ENCODE results near the gene RBMS1.

RBMS1 gene

GRCh38 chr2:160246356-160246755 is 247.3 kb downstream of the RBMS1 start:
- Histone ChIP-seq H3K4me2 (ENCODE audit: low read depth, low read length) (no peak overlapping the region), H3K4me1 (ENCODE audit: low read length) (peaks cover 11% of the 10 kb centered on the region), H3K9me2 (replicated peaks; ENCODE audit: insufficient read depth, low read length) (no peaks in the 10 kb centered on the region), H3K79me2 (ENCODE audit: low read length) (no peaks in the 10 kb centered on the region), H3K36me3 (replicated peaks; ENCODE audit: insufficient read depth, low read length) (no peaks in the 10 kb centered on the region), H3K4me3 (ENCODE audit: low read length) (no peak overlapping the region), H3K9me3 (replicated peaks; ENCODE audit: insufficient read depth, low read length) (no peaks in the 10 kb centered on the region), H3K27ac (ENCODE audit: low read length) (no peak overlapping the region), H3K27me3 (replicated peaks; ENCODE audit: insufficient read depth, low read length) (no peaks in the 10 kb centered on the region), H4K20me1 (ENCODE audit: insufficient read depth, low read length) (no peaks in the 10 kb centered on the region), H2AFZ (ENCODE audit: low read length) (no peak overlapping the region), H3F3A (ENCODE audit: insufficient read depth, low read length) (no peaks in the 10 kb centered on the region), H3K9ac (ENCODE audit: low read length) (no peak overlapping the region)
- DNase-seq = no peak
- TF ChIP-seq EZH2phosphoT487 (IDR thresholded peaks at IDR 0.05; ENCODE audit: low read length) (no peak), EZH2 (optimal IDR thresholded peaks at IDR 0.05; ENCODE audit: low read depth, low read length) (no peak), CTCF (IDR thresholded peaks at IDR 0.05; ENCODE audit: low read length) (no peak)

- no peak for TF ChIP-seq EZH2phosphoT487 (IDR thresholded peaks at IDR 0.05; ENCODE audit: low read length)
- no peak for TF ChIP-seq CTCF (IDR thresholded peaks at IDR 0.05; ENCODE audit: low read length)
- H3K36me3 ChIP-seq (replicated peaks; ENCODE audit: insufficient read depth, low read length) = no peaks in the 10 kb centered on the region
- no peak overlapping the region for H3K4me3 ChIP-seq (ENCODE audit: low read length)
- H3K9me2 ChIP-seq (replicated peaks; ENCODE audit: insufficient read depth, low read length) = no peaks in the 10 kb centered on the region
- no peak overlapping the region for H2AFZ ChIP-seq (ENCODE audit: low read length)
- H3F3A ChIP-seq (ENCODE audit: insufficient read depth, low read length) = no peaks in the 10 kb centered on the region
- no peak overlapping the region for H3K9ac ChIP-seq (ENCODE audit: low read length)
- H3K27ac ChIP-seq (ENCODE audit: low read length) = no peak overlapping the region
- no peaks in the 10 kb centered on the region for H4K20me1 ChIP-seq (ENCODE audit: insufficient read depth, low read length)
- H3K4me2 ChIP-seq (ENCODE audit: low read depth, low read length) = no peak overlapping the region
- no peaks in the 10 kb centered on the region for H3K27me3 ChIP-seq (replicated peaks; ENCODE audit: insufficient read depth, low read length)
- DNase-seq = no peak
- no peaks in the 10 kb centered on the region for H3K79me2 ChIP-seq (ENCODE audit: low read length)
- H3K4me1 ChIP-seq (ENCODE audit: low read length) = peaks cover 11% of the 10 kb centered on the region
- H3K9me3 ChIP-seq (replicated peaks; ENCODE audit: insufficient read depth, low read length) = no peaks in the 10 kb centered on the region
These were observed 247.9 kb downstream of the RBMS1 start for GRCh38 chr2:160245614-160246155.

- TF ChIP-seq CTCF (IDR thresholded peaks at IDR 0.05; ENCODE audit: low read length) (no peak), EZH2 (optimal IDR thresholded peaks at IDR 0.05; ENCODE audit: low read depth, low read length) (no peak), EZH2phosphoT487 (IDR thresholded peaks at IDR 0.05; ENCODE audit: low read length) (no peak)
- Histone ChIP-seq H3K27me3 (replicated peaks; ENCODE audit: insufficient read depth, low read length) (no peaks in the 10 kb centered on the region), H3K9ac (ENCODE audit: low read length) (no peak overlapping the region), H3K4me3 (ENCODE audit: low read length) (no peak overlapping the region), H3K4me2 (ENCODE audit: low read depth, low read length) (peak overlapping the region; percentile 3; the same call in 1 of the 2 replicates), H4K20me1 (ENCODE audit: insufficient read depth, low read length) (no peaks in the 10 kb centered on the region), H3K79me2 (ENCODE audit: low read length) (no peaks in the 10 kb centered on the region), H3K27ac (ENCODE audit: low read length) (no peak overlapping the region), H2AFZ (ENCODE audit: low read length) (no peak overlapping the region), H3K9me2 (replicated peaks; ENCODE audit: insufficient read depth, low read length) (no peaks in the 10 kb centered on the region), H3K36me3 (replicated peaks; ENCODE audit: insufficient read depth, low read length) (no peaks in the 10 kb centered on the region), H3F3A (ENCODE audit: insufficient read depth, low read length) (no peaks in the 10 kb centered on the region), H3K4me1 (ENCODE audit: low read length) (peaks cover 11% of the 10 kb centered on the region), H3K9me3 (replicated peaks; ENCODE audit: insufficient read depth, low read length) (no peaks in the 10 kb centered on the region)
- peak; percentile 34 for DNase-seq
These were observed 250.6 kb downstream of the RBMS1 start for GRCh38 chr2:160242893-160243564.

Data from MM.1S (cell line).